Stimulated activated CD8-positive, alpha-beta memory T cell treated with anti-CD3 and anti-CD28 coated beads, Interleukin-15, amount 100 ng/mL, for 24 hours (primary cell): ENCODE data around the gene GSTP1.
A peak's percentile ranks its signal among the peaks of the same experiment; 100 is the strongest.

ENCODE experiments used
- DNase-seq: peaks from one replicate; pipeline ENCODE4 v3.0.0-alpha.2; 2020; ENCODE audit warnings: low read depth

The GSTP1 gene

GRCh38 chr11:67630228-67630942 lies 46.8 kb downstream of the GSTP1 start:
- peak; percentile 87 for DNase-seq

GRCh38 chr11:67630943-67631331 lies 47.3 kb downstream of the GSTP1 start:
- DNase-seq = no peak

- no peak for DNase-seq
Measured at GRCh38 chr11:67631411-67631810, 47.8 kb downstream of the GSTP1 start.

GRCh38 chr11:67631853-67632174 lies 48.2 kb downstream of the GSTP1 start:
- no peak for DNase-seq

GRCh38 chr11:67632175-67632981 lies 48.8 kb downstream of the GSTP1 start:
- DNase-seq = no peak

GRCh38 chr11:67632982-67633755 lies 49.6 kb downstream of the GSTP1 start:
- DNase-seq = no peak

- DNase-seq = no peak
Measured at GRCh38 chr11:67633758-67634365, 50.2 kb downstream of the GSTP1 start.

- DNase-seq = no peak
Measured at GRCh38 chr11:67634366-67635230, 51.0 kb downstream of the GSTP1 start.

GRCh38 chr11:67635231-67635521 lies 51.6 kb downstream of the GSTP1 start:
- DNase-seq = no peak
